ENCODE measurements around the gene FCF1. TPM values are rescaled to one million over a fixed set of nuclear protein-coding genes. Genes with fewer than 3 reads are reported as not detected.

The FCF1 gene
- polyA plus RNA-seq, 1 of the 3 experiments (the other 2 are of a cell fraction), result 42.6 TPM

GRCh38 chr14:74702293-74702692 lies 10.7 kb upstream of the FCF1 start:
- 95% methylated on average over 2 of the region's 2 CpGs for WGBS (ENCODE audit: low lambda C conversion rate)
- Histone ChIP-seq H3F3A (replicated peaks; ENCODE audit: insufficient read depth) (peaks cover 21% of the 10 kb centered on the region), H3K79me2 (ENCODE audit: insufficient read depth) (peaks cover 100% of the 10 kb centered on the region), H3K4me2 (no peak overlapping the region), H3K9me2 (no peaks in the 10 kb centered on the region), H3K27ac (ENCODE audit: low read depth in 2 of 2, low read length in 1 of 2) (no peak overlapping the region), H3K4me1 (ENCODE audit: control insufficient read depth in 1 of 2, insufficient read depth in 2 of 2, low read depth in 1 of 2, low read length in 1 of 2) (peaks cover 0 to 12% of the 10 kb centered on the region in 2 experiments; a peak in 1 of 4 replicates), H4K20me1 (ENCODE audit: insufficient read depth) (peaks cover 30% of the 10 kb centered on the region), H3K9ac (no peak overlapping the region), H3K36me3 (replicated peaks in 1 of 2; ENCODE audit: control insufficient read depth in 1 of 2, insufficient read depth in 2 of 2, low read length in 1 of 2) (peaks cover 11 to 33% of the 10 kb centered on the region in 2 experiments), H3K9me3 (no peaks in the 10 kb centered on the region), H3K4me3 (ENCODE audit: low read depth in 2 of 2, low read length in 1 of 2) (no peak overlapping the region), H3K27me3 (ENCODE audit: insufficient read depth) (no peaks in the 10 kb centered on the region), H2AFZ (ENCODE audit: low read depth) (no peak overlapping the region)
- CTCF ChIA-PET, result no interaction called here
- TF ChIP-seq RFX5 (IDR thresholded peaks at IDR 0.05; ENCODE audit: low read length), result no peak
- POLR2A ChIA-PET, result no interaction called here
- DNase-seq, result no peak

- POLR2A ChIA-PET, result no interaction called here
- Histone ChIP-seq H3K4me1 (ENCODE audit: control insufficient read depth in 1 of 2, insufficient read depth in 2 of 2, low read depth in 1 of 2, low read length in 1 of 2) (peaks cover 0 to 5% of the 10 kb centered on the region in 2 experiments; a peak in 1 of 4 replicates), H3K27ac (ENCODE audit: low read depth in 2 of 2, low read length in 1 of 2) (no peak overlapping the region), H3F3A (replicated peaks; ENCODE audit: insufficient read depth) (peaks cover 15% of the 10 kb centered on the region), H3K79me2 (ENCODE audit: insufficient read depth) (peaks cover 100% of the 10 kb centered on the region), H3K9me2 (no peaks in the 10 kb centered on the region), H3K9me3 (no peaks in the 10 kb centered on the region), H3K27me3 (ENCODE audit: insufficient read depth) (no peaks in the 10 kb centered on the region), H2AFZ (ENCODE audit: low read depth) (no peak overlapping the region), H3K4me2 (no peak overlapping the region), H3K36me3 (replicated peaks in 1 of 2; ENCODE audit: control insufficient read depth in 1 of 2, insufficient read depth in 2 of 2, low read length in 1 of 2) (peaks cover 6 to 30% of the 10 kb centered on the region in 2 experiments), H3K9ac (no peak overlapping the region), H4K20me1 (ENCODE audit: insufficient read depth) (peaks cover 25% of the 10 kb centered on the region), H3K4me3 (ENCODE audit: low read depth in 2 of 2, low read length in 1 of 2) (no peak overlapping the region)
- no peak for DNase-seq
- TF ChIP-seq MXI1 (IDR thresholded peaks at IDR 0.05; ENCODE audit: low read depth, low read length) (no peak), TAF1 (IDR thresholded peaks at IDR 0.05; ENCODE audit: borderline replicate concordance, low read depth, low read length) (no peak), GATA2 (CRISPR knock-in tag; IDR thresholded peaks at IDR 0.05) (no peak), IRF3 (IDR thresholded peaks at IDR 0.05; ENCODE audit: low read depth, low read length) (no peak), NFIC (IDR thresholded peaks at IDR 0.05; ENCODE audit: borderline replicate concordance) (no peak), USF1 (IDR thresholded peaks at IDR 0.05; ENCODE audit: borderline replicate concordance, low read depth) (no peak), FOXM1 (IDR thresholded peaks at IDR 0.05; ENCODE audit: low read depth) (no peak), GABPA (IDR thresholded peaks at IDR 0.05; ENCODE audit: low read depth) (no peak), SMC3 (IDR thresholded peaks at IDR 0.05; ENCODE audit: low read depth, low read length) (no peak), PBX3 (IDR thresholded peaks at IDR 0.05) (no peak), EP300 (IDR thresholded peaks at IDR 0.05; ENCODE audit: borderline replicate concordance in 1 of 2, low read depth in 1 of 2, low read length in 1 of 2) (no peak), MEF2A (IDR thresholded peaks at IDR 0.05; ENCODE audit: borderline replicate concordance, low read depth) (no peak), FOSL2 (IDR thresholded peaks at IDR 0.05; ENCODE audit: borderline replicate concordance, low read depth) (no peak), TCF12 (IDR thresholded peaks at IDR 0.05) (no peak), RAD21 (IDR thresholded peaks at IDR 0.05; ENCODE audit: low read length) (no peak), TEAD4 (IDR thresholded peaks at IDR 0.05; ENCODE audit: borderline replicate concordance, insufficient read depth) (no peak), ELF1 (IDR thresholded peaks at IDR 0.05) (no peak), RCOR1 (IDR thresholded peaks at IDR 0.05; ENCODE audit: low read length) (no peak)
- TF ChIP-seq, protein P1, sequence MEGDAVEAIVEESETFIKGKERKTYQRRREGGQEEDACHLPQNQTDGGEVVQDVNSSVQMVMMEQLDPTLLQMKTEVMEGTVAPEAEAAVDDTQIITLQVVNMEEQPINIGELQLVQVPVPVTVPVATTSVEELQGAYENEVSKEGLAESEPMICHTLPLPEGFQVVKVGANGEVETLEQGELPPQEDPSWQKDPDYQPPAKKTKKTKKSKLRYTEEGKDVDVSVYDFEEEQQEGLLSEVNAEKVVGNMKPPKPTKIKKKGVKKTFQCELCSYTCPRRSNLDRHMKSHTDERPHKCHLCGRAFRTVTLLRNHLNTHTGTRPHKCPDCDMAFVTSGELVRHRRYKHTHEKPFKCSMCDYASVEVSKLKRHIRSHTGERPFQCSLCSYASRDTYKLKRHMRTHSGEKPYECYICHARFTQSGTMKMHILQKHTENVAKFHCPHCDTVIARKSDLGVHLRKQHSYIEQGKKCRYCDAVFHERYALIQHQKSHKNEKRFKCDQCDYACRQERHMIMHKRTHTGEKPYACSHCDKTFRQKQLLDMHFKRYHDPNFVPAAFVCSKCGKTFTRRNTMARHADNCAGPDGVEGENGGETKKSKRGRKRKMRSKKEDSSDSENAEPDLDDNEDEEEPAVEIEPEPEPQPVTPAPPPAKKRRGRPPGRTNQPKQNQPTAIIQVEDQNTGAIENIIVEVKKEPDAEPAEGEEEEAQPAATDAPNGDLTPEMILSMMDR (IDR thresholded peaks at IDR 0.05), result no peak
- TF ChIP-seq, protein P2, sequence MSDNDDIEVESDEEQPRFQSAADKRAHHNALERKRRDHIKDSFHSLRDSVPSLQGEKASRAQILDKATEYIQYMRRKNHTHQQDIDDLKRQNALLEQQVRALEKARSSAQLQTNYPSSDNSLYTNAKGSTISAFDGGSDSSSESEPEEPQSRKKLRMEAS (IDR thresholded peaks at IDR 0.05; ENCODE audit: low read depth), result no peak
- WGBS (ENCODE audit: low lambda C conversion rate), result 96% methylated on average over 3 of the region's 3 CpGs
- CTCF ChIA-PET, result no interaction called here
Observed at GRCh38 chr14:74703043-74703442, 9.9 kb upstream of the FCF1 start.

All from SK-N-SH (cell line).